ENCODE measurements around the gene KCNQ1.

Gene KCNQ1

DNA sequence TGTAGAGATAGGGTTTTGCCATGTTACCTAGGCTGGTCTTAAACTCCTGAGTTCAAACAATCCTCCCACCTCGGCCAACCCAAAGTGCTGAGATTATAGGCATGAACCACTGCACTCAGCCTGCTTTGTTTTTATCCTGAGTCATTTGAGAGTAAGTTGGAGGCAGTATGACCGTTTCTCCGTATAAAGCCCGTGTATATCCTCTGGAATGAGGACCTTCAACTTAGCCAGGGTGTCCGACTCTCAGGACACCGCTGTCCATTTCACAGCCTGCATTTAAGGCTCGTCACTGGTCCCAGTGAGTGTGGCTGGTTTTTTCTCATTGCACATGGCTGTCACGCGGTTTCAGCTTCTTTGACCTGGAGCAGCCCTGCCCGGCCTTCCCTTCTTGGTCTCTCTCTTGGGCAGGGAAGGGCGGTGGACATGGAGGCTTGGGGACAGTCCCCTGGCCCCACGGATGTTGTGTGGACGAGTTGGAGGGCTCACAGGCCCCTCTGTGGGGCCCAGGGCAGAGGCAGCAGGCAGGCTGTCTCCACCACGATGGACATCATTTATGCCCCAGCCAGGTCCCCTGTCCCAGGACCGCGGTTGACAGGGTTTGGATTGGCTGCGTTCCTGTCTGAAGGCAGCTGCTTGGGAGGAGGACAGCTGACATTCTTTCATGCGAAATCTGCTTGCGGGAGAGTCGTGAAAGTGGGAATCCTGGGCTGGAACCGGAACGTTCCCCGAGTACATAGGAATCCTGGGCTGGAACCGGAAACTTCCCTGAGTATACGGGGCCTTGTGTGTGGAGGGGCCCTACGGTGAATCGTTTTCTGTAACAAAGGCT lies 93.3 kb downstream of the KCNQ1 start:
- FAIRE-seq, result no peak

DNA sequence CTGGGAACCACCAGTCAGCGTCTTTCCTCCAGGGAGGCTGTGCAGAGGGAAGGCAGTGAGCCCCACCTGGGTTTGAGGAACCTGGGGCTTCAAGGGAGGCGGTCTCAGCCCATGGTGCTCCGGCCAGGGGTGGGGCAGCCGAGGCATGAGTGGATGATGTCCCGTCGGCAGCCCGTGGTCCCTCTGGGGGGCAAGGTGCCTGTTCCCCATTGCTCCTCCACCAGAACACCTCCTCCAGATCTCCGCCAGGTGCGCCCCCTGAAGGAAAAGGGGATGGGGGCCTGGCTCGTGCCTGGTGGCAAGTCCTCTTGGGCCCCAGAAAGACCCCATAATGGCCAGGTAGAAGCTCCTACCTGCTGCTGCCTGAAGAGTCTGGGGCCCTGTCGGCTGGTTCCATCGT lies 94.1 kb downstream of the KCNQ1 start:
- FAIRE-seq, result no peak

DNA sequence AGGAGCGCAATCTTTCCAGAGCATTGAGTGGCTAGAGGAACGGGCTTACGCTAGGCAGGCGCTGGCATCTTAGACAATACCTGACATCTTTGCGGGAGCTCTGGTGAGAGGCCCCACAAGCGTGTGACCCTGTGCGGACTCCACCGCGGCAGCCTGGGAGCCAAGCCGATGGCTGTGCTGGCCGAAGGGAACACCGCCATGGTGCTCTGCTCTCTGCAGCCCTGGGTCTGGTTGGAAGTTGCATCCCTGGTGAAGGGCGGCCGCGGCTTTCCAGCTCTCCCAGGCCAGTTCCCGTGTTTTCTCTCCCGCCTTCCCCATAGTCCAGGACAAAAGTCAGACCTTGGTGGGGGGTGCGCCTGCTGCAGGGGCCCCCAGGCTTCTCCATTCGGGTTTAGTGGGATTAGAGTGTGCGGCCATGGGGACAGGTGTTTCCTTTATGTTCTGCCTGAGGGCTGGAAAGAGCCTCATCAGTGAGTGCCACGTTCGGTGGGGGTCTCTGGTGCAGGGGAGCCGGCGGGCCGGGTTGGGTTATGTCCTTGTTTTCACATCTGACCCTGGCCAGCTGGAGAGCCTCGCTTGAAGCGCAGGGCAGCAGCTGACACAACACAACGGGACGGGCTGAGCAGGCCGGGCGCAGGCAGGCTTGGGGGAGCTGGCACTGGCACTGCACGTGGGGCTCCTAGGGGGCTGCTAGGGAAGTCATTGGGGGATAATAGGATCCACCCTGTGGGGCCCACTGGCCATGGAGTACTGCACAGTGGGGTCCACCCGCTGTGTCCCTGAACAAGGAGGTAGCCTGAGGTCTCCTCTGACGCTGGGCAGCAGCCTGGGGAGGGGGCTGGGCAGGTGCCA lies 94.8 kb downstream of the KCNQ1 start:
- FAIRE-seq, result no peak

DNA sequence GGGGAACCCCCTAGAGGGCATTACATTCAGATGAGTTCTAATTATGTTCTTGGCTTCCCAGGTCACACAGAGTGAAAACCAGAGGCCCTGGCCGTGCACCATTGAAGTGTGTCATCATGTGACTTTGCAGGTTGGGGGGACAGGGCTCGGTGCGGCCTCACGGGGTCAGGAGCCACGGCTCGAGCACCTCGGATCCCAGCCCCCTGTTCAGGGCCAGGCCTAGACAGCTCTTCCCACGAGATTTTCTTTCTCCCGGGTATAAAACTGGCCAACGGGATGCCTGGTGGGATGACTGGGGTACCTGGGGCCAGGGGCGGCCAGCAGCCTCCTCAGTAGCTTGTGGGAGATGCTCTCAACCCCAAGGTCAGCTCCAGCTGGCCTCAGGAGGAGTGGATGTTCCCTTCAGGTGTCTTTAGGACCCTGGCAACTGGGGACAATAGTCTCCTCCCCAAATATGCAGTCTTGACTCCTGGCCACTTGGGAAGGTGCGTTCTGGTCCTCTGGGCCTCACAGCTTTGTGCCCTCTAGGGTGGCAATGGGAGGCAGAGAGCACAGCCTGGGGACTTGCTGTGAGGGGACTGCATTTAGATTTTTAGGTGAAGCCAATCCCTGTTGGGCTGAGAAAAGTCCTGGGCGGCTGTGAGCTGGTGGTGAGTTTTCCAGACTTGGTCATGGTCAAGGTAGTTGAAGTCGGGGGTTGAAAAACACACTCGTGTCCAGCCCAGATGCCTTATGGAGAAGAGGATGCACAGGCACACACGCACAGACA lies 95.6 kb downstream of the KCNQ1 start:
- no peak for FAIRE-seq

DNA sequence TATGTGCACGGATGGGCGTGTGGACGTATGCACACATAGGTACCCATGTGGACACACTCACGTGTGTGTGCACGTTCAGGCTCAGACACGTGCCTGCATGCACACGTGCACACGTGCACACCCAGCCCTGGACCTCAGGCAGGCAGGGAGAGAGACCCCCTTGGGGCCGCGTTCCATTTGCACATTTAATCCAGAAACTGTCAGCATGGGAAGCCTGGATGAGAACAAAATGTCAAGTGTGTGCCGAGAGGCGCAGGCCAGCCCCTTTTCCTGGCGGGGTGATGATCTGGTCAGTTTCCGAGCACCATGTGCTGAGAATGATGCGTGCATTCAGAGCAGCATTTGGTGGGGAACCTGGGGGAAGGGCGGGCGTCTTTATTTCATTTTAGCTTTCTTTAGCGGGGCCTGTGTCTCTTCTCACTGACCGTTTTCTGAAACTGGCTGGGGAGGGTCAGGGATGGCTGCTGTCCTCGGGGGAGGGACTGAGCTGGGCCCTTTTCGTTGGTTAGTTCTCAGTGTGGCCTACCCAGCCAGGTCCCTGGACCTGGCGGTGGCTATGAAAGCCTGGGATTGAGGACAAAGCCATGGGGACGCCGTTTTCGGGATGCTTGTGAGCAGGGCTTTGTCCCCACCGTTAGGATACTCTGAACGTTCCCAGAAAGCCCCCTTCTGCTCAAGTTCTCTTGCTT lies 96.3 kb downstream of the KCNQ1 start:
- FAIRE-seq, result no peak

DNA sequence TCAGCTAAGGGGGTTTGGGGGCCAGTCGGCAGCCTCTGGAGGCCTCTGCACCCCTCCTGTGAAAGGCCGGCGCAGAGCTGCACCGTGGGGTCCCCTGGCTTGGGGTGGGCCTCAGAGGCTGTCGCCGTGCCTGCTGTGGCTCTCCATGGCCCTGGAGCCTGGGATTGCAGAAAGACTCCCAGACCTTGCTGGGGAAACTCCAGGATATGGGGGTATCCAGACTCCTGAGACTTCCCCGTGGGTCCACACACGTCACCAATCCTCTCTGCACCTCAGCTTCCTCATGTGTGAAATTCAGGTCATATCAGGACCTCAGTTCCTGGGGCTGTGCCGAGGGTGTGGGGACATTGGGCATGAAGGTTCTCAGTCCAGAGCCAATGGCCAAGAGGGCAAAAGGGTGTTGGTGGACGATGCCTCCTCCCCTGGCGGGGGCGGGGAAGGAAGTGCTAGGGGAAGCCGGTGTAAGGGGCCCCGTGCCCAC lies 97.1 kb downstream of the KCNQ1 start:
- FAIRE-seq, result no peak

DNA sequence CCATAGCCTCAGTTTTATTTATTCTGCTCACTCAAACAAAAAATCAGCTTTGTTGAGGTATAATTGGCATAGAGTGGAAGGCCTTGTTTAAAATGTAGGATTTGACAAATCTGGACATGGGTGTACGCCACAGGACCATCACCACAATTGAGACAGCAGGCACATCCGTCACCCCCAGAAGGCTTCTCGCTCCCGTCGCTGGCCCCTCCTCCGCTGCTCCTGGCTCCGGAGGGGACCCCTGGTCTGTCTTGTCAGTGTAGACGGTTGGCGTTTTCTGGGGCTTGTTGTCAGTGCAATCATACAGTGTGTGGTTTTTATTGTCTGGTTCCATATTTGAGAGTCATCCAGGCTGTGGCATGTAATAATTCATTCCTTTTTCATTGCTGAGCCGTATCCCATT lies 97.6 kb downstream of the KCNQ1 start:
- no peak for FAIRE-seq

DNA sequence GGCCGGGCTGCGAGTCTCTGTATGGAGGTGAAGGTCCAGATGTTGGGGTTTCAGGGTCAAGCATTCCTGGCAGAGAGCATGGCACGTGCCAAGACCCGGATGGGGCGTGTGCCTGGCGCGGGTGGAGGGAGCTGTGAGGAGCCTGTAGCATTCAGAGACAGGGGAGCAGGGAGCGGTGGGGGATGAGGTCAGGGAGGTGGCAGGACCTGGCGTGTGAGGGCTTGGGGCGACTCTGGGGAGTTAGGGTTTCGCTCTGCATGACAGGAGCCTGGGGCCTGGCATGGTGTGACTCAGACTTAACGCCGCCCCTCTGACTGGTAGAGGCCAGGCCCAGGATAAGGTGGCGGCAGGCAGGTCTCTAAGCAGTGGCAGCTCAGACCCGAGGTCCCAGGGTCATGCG lies 103.0 kb downstream of the KCNQ1 start:
- FAIRE-seq, result no peak

DNA sequence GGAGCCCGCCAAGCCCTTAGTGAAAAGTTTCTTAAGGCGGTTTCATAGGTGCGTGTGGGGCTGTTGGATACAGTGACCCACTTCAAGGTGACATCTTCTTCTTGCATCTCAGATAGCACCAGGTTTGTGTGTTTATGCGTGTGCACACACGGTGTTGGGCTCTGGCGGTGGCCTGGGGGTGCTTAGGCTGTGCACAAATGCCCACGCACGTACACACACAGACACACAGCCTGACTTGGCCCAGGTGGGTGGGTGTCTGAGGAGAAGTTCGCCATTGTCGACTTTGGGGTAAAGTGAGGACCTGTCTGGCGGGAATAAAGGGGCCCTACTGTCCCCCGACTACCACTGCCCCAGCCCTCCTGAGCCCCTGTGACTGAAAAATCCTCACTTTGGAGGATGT lies 103.8 kb downstream of the KCNQ1 start:
- no peak for FAIRE-seq

DNA sequence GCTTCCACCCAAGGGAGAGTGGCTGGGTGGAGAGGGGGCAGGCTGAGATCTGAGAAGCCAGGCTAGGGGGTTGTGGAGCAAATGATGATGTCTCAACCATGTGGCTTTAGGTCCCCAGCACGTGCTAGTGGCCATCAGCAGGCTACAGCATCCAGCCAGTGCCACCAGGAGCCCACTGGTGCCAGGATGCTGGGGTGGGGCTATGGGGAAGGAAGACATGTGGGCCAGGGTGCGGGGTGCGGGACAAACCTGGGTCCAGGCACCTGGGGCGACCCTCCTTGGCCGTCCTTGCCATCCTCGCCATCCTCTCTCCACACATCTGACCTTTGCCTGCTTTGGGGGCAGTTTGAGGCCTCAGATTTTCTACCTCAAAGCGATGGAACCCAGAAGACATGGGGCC lies 104.3 kb downstream of the KCNQ1 start:
- no peak for FAIRE-seq

DNA sequence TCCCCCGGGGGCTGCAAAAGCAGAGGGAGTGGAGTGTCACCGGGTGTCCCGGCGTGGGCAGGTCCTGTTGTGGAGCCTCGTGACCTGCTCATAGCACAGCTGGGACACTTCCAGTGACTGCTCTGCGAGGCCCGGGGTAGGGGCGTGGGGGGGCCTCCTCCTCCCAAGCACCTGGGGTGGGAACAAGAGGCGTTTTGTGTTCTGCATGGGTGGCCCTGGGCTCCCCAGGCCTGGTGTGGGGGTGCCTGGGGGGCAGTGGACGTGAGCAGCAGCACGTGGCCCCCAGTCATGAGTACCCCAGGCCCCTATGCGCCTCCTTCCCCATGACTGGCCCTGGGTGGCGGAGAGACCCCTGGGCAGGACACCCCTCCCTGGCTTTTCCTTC lies 104.7 kb downstream of the KCNQ1 start:
- FAIRE-seq, result no peak

DNA sequence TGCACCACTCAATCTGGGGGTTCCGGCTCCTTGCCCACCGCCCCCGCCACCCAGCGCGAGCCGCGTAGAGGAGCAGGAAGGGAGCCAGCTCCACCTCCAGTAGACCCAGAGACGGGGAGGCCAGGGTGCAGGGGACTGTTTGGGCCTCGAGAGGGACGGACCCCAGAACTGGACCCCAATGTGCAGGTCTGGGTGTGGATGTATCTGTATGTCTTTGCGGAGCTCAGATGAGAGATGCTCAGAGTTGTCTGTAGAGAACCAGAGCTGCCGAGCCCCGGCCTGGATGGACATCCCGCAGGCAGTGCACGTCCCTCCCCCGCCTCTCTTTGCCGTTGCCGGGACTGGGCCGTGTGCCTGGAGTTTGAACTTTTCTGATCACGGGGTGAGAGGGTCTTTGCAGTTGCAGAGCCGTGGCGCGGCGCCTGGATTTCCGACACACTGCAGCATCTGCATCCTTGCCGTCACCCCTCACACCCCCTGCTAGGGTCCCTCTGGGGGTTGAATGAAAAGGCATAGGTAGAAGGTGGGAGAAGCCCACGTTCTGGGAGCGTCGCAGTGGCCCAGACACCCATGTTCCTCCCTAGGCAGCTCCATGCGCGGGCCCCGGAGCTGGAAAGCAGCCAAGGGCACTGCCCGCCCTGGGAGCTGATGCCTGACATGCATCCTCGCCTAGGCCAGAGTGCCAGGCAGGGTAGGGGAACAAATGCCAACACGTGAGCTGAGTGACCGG lies 105.2 kb downstream of the KCNQ1 start:
- FAIRE-seq, result no peak

DNA sequence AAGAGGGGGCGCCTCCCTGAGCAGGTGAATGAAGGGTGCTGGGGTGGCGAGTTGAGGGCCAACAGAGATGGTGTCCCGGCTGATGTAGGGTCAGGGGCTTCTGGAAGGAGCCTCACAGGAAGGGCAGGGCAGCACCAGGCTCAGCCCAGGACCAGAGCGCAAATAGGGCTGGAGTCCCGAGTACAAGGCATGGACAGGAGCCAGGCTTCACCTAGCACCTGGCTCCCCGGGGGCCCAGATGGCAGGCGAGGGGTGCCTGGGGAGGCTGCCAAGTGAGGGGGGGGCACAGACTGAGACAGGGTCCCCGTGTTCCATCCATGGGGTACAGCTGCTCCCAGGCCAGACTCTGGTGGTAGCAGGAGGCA lies 105.8 kb downstream of the KCNQ1 start:
- FAIRE-seq, result no peak

DNA sequence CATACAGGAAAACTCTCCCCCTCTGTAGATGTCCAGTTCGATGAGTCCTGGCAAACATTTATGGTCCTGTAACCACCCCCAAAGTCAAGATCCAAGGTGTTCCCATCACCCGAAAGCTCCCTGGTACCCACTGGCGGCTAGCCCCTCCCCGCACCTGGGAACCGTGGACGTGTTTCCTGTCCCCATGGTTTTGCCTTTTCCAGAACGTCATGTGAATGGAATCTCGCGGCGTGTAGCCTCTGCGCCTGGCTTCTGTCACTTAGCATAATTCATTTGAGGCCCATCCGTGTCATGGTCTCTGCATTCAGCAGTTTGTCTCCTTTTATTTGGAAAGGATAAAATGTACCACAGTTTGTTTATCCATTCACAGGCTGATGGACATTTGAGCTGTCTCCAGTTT lies 106.3 kb downstream of the KCNQ1 start:
- no peak for FAIRE-seq

DNA sequence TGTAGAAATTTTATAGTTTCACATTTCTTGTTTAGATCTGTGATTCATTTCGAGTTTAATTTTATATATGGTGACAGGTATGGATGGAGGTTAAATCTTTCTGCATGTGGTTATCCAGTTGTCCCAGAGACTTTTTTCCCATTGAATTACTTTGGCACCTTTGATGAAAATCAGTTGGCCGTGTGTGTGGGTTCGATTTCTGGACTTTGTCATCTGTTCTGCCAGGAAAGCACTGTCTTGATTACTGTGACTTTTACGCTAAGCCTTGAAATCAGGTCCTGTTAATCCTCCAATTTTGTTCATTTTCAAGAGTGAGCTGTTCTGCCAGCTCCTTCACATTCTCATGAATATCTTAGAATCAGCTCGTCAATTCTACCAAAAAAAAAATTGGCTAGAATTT lies 107.4 kb downstream of the KCNQ1 start:
- FAIRE-seq, result no peak

DNA sequence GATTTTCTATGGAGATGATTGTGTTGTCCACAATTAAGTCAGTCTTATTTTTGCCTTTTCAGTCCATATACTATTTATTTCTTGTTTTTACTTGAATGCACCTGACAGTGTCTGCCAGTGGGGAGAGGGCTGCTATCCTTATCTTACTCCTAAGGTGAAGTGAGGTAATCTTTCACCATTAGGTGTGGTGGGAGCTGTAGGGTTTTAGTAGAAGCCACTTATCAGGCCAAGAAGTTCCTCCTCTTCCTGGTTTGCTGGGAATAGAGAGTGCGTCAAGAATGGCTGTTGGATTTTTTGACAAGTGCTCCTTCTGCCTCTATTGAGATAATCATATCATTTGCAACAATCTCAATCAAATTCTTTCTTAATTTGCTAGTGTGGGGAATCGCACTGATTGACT lies 108.4 kb downstream of the KCNQ1 start:
- no peak for FAIRE-seq

DNA sequence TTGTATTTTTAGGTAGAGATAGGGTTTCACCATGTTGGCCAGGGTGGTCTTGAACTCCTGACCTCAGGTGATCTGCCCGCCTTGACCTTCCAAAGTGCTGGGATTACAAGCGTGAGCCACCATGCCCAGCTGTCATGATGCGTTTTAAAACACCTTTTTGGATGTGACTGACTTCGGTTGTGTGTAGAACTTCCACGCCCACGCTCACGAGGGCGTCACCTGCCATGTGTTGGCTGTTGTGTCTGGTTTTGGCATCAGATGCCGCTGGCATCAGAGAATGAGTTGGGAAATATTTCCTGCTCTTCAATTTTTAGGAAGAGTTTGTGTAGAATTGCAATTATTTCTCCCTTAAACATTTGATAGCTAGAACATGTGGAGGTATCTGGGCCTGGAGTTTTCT lies 109.1 kb downstream of the KCNQ1 start:
- no peak for FAIRE-seq

DNA sequence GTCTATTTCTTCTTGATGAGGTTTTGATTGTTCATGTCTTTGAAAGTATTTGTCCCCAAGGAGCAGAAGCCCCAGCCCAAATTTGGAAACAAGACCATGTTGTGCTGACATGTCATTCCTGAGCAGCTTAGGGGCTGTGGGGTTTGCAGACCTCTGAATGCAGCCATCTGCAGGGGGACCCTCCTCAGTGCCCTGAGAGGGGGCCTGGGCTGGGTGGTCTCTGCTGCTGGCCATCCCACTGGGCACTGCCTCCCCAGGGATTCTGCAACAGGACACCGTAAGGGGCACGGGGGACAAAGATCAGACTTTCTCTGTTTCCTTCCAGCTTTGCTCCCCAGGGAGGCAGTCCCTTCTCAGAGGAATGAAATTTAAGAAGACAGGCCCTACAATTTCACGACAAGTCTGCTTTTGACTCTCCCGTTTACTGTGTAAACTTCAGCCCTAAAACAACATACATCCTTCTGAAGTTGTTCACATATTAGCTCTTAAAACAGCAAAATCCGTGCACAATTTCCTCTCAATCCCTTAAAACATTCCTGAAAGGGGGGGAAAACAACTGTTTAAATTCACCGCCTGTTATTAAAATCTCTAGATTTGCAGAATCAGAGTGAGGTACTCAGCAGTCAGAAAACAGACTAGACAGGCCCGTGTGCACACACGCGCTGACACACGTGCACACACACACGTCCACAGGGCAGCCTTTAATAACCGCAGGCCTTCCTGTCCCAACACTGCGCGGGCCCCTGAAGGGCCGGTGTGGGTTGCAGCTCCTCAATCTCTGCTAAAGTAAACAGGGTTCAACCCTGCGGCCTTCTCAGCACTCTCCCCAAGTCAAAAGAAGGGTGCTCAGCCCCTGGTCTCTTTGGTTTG lies 109.8 kb downstream of the KCNQ1 start:
- FAIRE-seq, result no peak

DNA sequence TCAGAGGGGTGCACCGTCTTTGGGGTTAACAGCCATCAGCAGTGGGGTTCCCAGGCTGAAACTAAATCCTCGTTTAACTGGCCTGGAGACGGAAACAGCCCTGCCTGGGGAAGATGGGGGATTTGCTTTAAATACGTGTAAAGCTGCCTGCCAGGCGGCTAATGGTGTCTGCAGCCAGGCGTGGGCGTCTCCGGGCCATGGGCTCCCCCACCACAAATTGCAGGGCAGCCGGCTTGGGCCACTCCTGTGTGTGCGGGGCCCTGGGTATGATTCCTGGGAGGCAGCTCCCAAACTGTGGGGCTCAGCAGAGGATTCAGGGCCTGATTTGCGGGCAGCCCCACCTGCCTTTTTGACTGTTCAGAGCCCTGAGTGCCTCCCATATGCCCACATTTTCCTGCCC lies 110.5 kb downstream of the KCNQ1 start:
- FAIRE-seq, result no peak

DNA sequence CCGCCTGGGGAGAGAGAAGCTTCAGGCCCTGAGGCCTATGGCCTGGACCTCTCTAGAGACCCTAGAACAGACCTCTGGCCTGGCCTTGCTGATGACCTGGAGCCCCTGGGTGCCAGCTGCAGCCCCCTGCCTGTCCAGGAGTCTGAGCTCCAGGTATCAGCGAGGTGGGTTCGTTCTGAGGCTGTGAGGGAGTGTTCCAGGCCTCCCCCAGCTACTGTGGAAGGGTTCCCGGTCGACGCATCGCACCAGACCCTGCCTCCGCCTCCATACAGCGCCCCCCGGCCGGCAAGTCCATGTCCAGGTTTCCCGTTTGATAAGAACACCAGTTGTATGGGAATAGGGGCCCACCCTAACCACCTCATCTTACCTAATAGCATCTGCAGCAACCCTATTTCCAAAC lies 111.1 kb downstream of the KCNQ1 start:
- no peak for FAIRE-seq

DNA sequence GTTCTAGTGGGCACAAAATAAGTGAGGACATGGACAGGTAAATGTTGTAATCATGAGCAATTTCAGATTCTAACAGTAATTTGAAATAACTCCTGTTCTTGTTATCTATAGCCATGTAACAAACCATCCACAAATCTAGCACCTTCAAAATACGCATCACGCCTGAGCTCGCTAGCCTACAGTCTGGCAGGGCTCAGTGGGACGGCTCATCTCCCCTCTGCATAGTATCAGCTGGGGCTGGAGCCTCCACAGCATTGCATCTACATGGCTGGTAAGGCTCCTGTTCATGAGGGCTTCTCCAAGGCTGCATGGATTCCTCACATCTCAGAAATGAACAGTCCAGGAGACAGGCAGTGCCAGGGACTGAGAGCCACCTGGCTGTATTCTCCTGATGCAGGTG lies 112.6 kb downstream of the KCNQ1 start:
- no peak for FAIRE-seq

Measured in G401.6 (cell line).